Upper lobe of left lung (tissue), 4 donors: ENCODE results near the gene KCNF1.

Source experiments
- CTCF ChIP-seq, 6 experiments: fragments of 450-650 bp in 4 of 6; fragments of 200-600 bp in 2 of 6; sonication (generic) in 2 of 6; IDR thresholded peaks; one replicate each; pipeline ENCODE4 v1.5.1; 2016 to 2019; ENCODE audit warnings: antibody characterized with exemption in 6 of 6
- POLR2A ChIP-seq, 4 donors: fragments of 450-650 bp; IDR thresholded peaks; one replicate each; pipeline ENCODE4 v1.5.1; 2016 to 2017; ENCODE audit warnings: antibody characterized with exemption in 4 of 4, mild to moderate bottlenecking in 2 of 4
- POLR2AphosphoS5 ChIP-seq, 2 donors: sonication (generic); formaldehyde crosslinking; IDR thresholded peaks; one replicate each; pipeline ENCODE4 v1.5.1; 2017; ENCODE audit warnings: antibody characterized with exemption in 2 of 2

- TF ChIP-seq CTCF (IDR thresholded peaks at IDR 0.05) (no peak), POLR2AphosphoS5 (IDR thresholded peaks at IDR 0.05) (no peak), POLR2A (IDR thresholded peaks at IDR 0.05) (no peak)
Measured at GRCh38 chr2:10908195-10908594, 3.5 kb upstream of the KCNF1 start.
